HCT116 (cell line): ENCODE measurements around the gene FTO. TPM values are rescaled to one million over a fixed set of nuclear protein-coding genes. Genes with fewer than 3 reads are reported as not detected.
A peak's percentile ranks its signal among the peaks of the same experiment; 100 is the strongest.

Experiments
- ATAC-seq: fragments of 200-7000 bp; cut with Tn5 transposase; 2 replicates; pipeline ENCODE4 v1.9.1; 2020; ENCODE audit warnings: mild to moderate bottlenecking, moderate library complexity
- BruUV-seq: library from RNA; stranded (reverse); fragments of 400-500 nt; replicated peaks from 2 replicates; lab custom pipeline; 2021; lab: Mats Ljungman, UMichigan
- CTCF ChIA-PET: fragments of 300-600 bp; sonication (Branson Sonifier 250); formaldehyde crosslinking; loops from one replicate; lab custom pipeline; 2021; ENCODE audit warnings: antibody characterized with exemption; lab: Charles Lee
- POLR2A ChIA-PET: fragments of 300-600, 350-600 bp; sonication (Branson Sonifier 250); formaldehyde crosslinking; loops from one replicate; lab custom pipeline; 2021; ENCODE audit warnings: antibody characterized with exemption; lab: Charles Lee
- RAD21 ChIA-PET, 2 experiments: fragments of 300-600 bp; sonication (Branson Sonifier 250); formaldehyde crosslinking; loops; one replicate each; lab custom pipeline; 2023; ENCODE audit warnings: low total read pairs in 2 of 2; ENCODE audit not compliant: uncharacterized antibody in 2 of 2, unreplicated experiment in 2 of 2, low non-redundant PET in 1 of 2; lab: Charles Lee
- DNase-seq: peaks from one replicate; pipeline ENCODE4 v3.0.0-alpha.2; 2010; ENCODE audit warnings: low read depth, low spot score
- H2AFZ ChIP-seq: fragments of 200-600 bp; shearing (Covaris generic), sonication (generic); 2 replicates; pipeline ENCODE4 v1.6.1; 2017; ENCODE audit warnings: low read depth, mixed run types, mixed read lengths, antibody characterized with exemption, low read length; ENCODE audit not compliant: poor library complexity, severe bottlenecking
- H3K27ac ChIP-seq: 2 replicates; pipeline ENCODE4 v1.5.1; 2012; ENCODE audit warnings: low read depth, low read length
- H3K27me3 ChIP-seq: fragments of 200-600 bp; sonication (generic); 2 replicates; pipeline ENCODE4 v1.6.1; 2016; ENCODE audit warnings: mixed run types, low read length, mixed read lengths; ENCODE audit not compliant: insufficient read depth
- H3K36me3 ChIP-seq, 2 experiments: fragments of 200-500 bp in 1 of 2; fragments of 200-600 bp in 1 of 2; sonication (Bioruptor generic) in 1 of 2; sonication (generic) in 1 of 2; 2 replicates each; pipeline versions ENCODE4 v1.5.1 to v1.6.1; 2014 to 2016; ENCODE audit warnings: low read length in 2 of 2, inconsistent platforms in 1 of 2, mixed read lengths in 1 of 2, mixed run types in 1 of 2; ENCODE audit not compliant: insufficient read depth in 2 of 2, control insufficient read depth in 1 of 2
- H3K4me1 ChIP-seq, 2 experiments: fragments of 200-600 bp in 1 of 2; sonication (generic) in 1 of 2; 2 replicates each; pipeline versions ENCODE4 v1.5.1 to v1.6.1; 2012 to 2017; ENCODE audit warnings: low read length in 2 of 2, inconsistent platforms in 1 of 2, mild to moderate bottlenecking in 1 of 2, mixed read lengths in 1 of 2, mixed run types in 1 of 2, moderate library complexity in 1 of 2; ENCODE audit not compliant: insufficient read depth in 2 of 2, control insufficient read depth in 1 of 2
- H3K4me2 ChIP-seq: fragments of 200-600 bp; sonication (generic); 2 replicates; pipeline ENCODE4 v1.6.1; 2017; ENCODE audit warnings: mixed run types, low read length, mixed read lengths
- H3K4me3 ChIP-seq, 2 experiments: fragments of 200-600 bp in 1 of 2; sonication (generic) in 1 of 2; replicated peaks in 1 of 2; 2 replicates each; pipeline ENCODE4 v1.5.1; 2011 to 2016; ENCODE audit warnings: low read length in 2 of 2, control low read depth in 1 of 2, low read depth in 1 of 2, mild to moderate bottlenecking in 1 of 2, mixed read lengths in 1 of 2, mixed run types in 1 of 2
- H3K79me2 ChIP-seq: fragments of 200-600 bp; sonication (generic); 2 replicates; pipeline ENCODE4 v1.6.1; 2017; ENCODE audit warnings: mild to moderate bottlenecking, mixed run types, low read length, moderate library complexity, mixed read lengths; ENCODE audit not compliant: insufficient read depth
- H3K9ac ChIP-seq: fragments of 200-600 bp; sonication (generic); 2 replicates; pipeline ENCODE4 v1.6.1; 2016; ENCODE audit warnings: low read length, mixed read lengths
- H3K9me2 ChIP-seq: fragments of 200-600 bp; sonication (generic), shearing (Covaris generic); 2 replicates; pipeline ENCODE4 v1.6.1; 2017; ENCODE audit warnings: mixed run types, mild to moderate bottlenecking, moderate library complexity; ENCODE audit not compliant: insufficient read depth
- H3K9me3 ChIP-seq, 2 experiments: fragments of 200-500 bp in 1 of 2; fragments of 200-600 bp in 1 of 2; sonication (Bioruptor generic) in 1 of 2; sonication (generic) in 1 of 2; 2 replicates each; pipeline ENCODE4 v1.6.1; 2014 to 2017; ENCODE audit warnings: low read length in 2 of 2, mixed read lengths in 2 of 2, inconsistent platforms in 1 of 2, low read depth in 1 of 2, mild to moderate bottlenecking in 1 of 2, mixed run types in 1 of 2, moderate library complexity in 1 of 2; ENCODE audit not compliant: control insufficient read depth in 1 of 2, insufficient read depth in 1 of 2
- H4K20me1 ChIP-seq: fragments of 200-600 bp; sonication (generic), shearing (Covaris generic); 2 replicates; pipeline ENCODE4 v1.6.1; 2017; ENCODE audit warnings: mixed run types, mild to moderate bottlenecking, moderate library complexity; ENCODE audit not compliant: insufficient read depth
- CBX3 ChIP-seq: IDR thresholded peaks from 2 replicates; pipeline ENCODE4 v1.6.1; 2012; ENCODE audit warnings: low read depth
- ELF1 ChIP-seq: IDR thresholded peaks from 2 replicates; pipeline ENCODE4 v1.6.1; 2012; ENCODE audit warnings: low read depth, borderline replicate concordance
- EZH2phosphoT487 ChIP-seq: fragments of 200-600 bp; IDR thresholded peaks from 2 replicates; pipeline ENCODE4 v1.6.1; 2018; ENCODE audit warnings: antibody characterized with exemption, borderline replicate concordance
- FOSL1 ChIP-seq: IDR thresholded peaks from 2 replicates; pipeline ENCODE4 v1.6.1; 2012; ENCODE audit warnings: low read depth
- JUND ChIP-seq: IDR thresholded peaks from 2 replicates; pipeline ENCODE4 v1.6.1; 2012
- POLR2A ChIP-seq: IDR thresholded peaks from 2 replicates; pipeline ENCODE4 v1.7.0; 2011; ENCODE audit warnings: borderline replicate concordance; ENCODE audit not compliant: insufficient read depth, insufficient read length; ENCODE audit errors: extremely low read depth
- REST ChIP-seq: IDR thresholded peaks from 2 replicates; pipeline ENCODE4 v1.6.1; 2012; ENCODE audit warnings: low read depth
- SP1 ChIP-seq: IDR thresholded peaks from 2 replicates; pipeline ENCODE4 v1.6.1; 2012; ENCODE audit warnings: low read depth
- SRF ChIP-seq: IDR thresholded peaks from 2 replicates; pipeline ENCODE4 v1.6.1; 2012; ENCODE audit warnings: low read depth
- TCF7L2 ChIP-seq: IDR thresholded peaks from 2 replicates; pipeline ENCODE4 v1.7.0; 2011; ENCODE audit warnings: borderline replicate concordance, inconsistent platforms; ENCODE audit not compliant: insufficient read depth, insufficient read length; ENCODE audit errors: extremely low read depth
- YY1 ChIP-seq: IDR thresholded peaks from 2 replicates; pipeline ENCODE4 v1.6.1; 2011; ENCODE audit warnings: low read length, low read depth, moderate library complexity, mild to moderate bottlenecking; ENCODE audit not compliant: insufficient replicate concordance; ENCODE audit errors: extremely low read depth
- ZFX ChIP-seq: fragments of 450-650 bp; IDR thresholded peaks from 2 replicates; pipeline ENCODE4 v1.6.1; 2017
- intact Hi-C: fragments of 100-400 bp; cut with micrococcal nuclease; formaldehyde crosslinking; loops from 2 replicates; pipeline ENCODE4 v1.10.0; 2022
- total RNA-seq: library from RNA; stranded (reverse); gene quantifications from one replicate; pipeline ENCODE4 v1.2.1, GENCODE V29; 2021; ENCODE audit not compliant: unreplicated experiment

Gene FTO
- total RNA-seq, 1 experiment from 2014 or later: 55.2 TPM

GRCh38 chr16:53803998-53804397 lies 100.0 kb downstream of the FTO start:
- no peak overlapping the region for H3K9ac ChIP-seq
- peaks cover 11 to 16% of the 10 kb centered on the region in 2 experiments for H3K4me1 ChIP-seq
- POLR2A ChIA-PET: no interaction called here
- H3K27ac ChIP-seq: no peak overlapping the region
- H2AFZ ChIP-seq: no peak overlapping the region
- no peaks in the 10 kb centered on the region for H3K27me3 ChIP-seq
- no peak for DNase-seq
- peaks cover 24% of the 10 kb centered on the region for H3K79me2 ChIP-seq
- H3K9me3 ChIP-seq: no peaks in the 10 kb centered on the region
- CTCF ChIA-PET: no interaction called here
- intact Hi-C loops: no loop called here
- no TSS peak for BruUV-seq
- H3K9me2 ChIP-seq: no peaks in the 10 kb centered on the region
- H4K20me1 ChIP-seq: no peaks in the 10 kb centered on the region
- no peak for TF ChIP-seq ZFX
- TF ChIP-seq CBX3: no peak
- TF ChIP-seq FOSL1: no peak
- no peak for TF ChIP-seq JUND
- no peak for TF ChIP-seq TCF7L2
- no peak for TF ChIP-seq REST
- H3K36me3 ChIP-seq: no peaks in the 10 kb centered on the region
- H3K4me2 ChIP-seq: no peak overlapping the region
- no peak for ATAC-seq
- no peak overlapping the region for H3K4me3 ChIP-seq
- RAD21 ChIA-PET: no interaction called here

DNA sequence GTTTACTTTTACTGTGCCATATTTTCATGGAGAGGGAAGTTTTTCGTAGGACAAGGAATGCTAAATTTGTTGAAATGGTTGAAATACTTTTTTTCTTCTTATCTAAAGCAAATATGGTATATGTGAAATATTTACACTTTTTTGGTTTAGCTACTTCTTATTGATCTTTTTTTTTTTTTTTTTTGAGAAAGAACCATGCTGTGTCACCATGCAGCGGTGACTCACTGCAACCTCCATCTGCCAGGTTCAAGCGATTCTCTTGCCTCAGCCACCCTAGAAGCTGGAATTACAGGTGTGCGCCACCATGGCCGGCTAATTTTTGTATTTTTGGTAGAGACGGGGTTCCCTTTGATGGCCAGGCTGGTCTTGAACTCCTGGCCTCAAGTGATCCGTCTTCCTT lies 100.5 kb downstream of the FTO start:
- Histone ChIP-seq H2AFZ (no peak overlapping the region), H3K4me3 (no peak overlapping the region), H3K9me3 (no peaks in the 10 kb centered on the region), H4K20me1 (no peaks in the 10 kb centered on the region), H3K27me3 (no peaks in the 10 kb centered on the region), H3K27ac (no peak overlapping the region), H3K9me2 (no peaks in the 10 kb centered on the region), H3K79me2 (peaks cover 22% of the 10 kb centered on the region), H3K9ac (no peak overlapping the region), H3K36me3 (no peaks in the 10 kb centered on the region), H3K4me2 (peak overlapping the region; percentile 29), H3K4me1 (peaks cover 11 to 20% of the 10 kb centered on the region in 2 experiments)
- DNase-seq: no peak
- no peak for ATAC-seq
- POLR2A ChIA-PET: no interaction called here
- no TSS peak for BruUV-seq
- CTCF ChIA-PET: no interaction called here
- intact Hi-C loops: no loop called here
- RAD21 ChIA-PET: no interaction called here
- TF ChIP-seq EZH2phosphoT487: no peak
- no peak for TF ChIP-seq SRF
- no peak for TF ChIP-seq TCF7L2
- TF ChIP-seq YY1: no peak
- TF ChIP-seq ELF1: no peak
- TF ChIP-seq POLR2A: no peak
- TF ChIP-seq REST: no peak
- TF ChIP-seq SP1: no peak
- no peak for TF ChIP-seq ZFX
